ENCODE results near the gene TRAF6.
A peak's percentile ranks its signal among the peaks of the same experiment; 100 is the strongest.
"Not testable (repeated sequence)": the region's sequence is repeated elsewhere in the genome, so short reads cannot be mapped to it uniquely, and the experiment has no call there.

Gene TRAF6

DNA sequence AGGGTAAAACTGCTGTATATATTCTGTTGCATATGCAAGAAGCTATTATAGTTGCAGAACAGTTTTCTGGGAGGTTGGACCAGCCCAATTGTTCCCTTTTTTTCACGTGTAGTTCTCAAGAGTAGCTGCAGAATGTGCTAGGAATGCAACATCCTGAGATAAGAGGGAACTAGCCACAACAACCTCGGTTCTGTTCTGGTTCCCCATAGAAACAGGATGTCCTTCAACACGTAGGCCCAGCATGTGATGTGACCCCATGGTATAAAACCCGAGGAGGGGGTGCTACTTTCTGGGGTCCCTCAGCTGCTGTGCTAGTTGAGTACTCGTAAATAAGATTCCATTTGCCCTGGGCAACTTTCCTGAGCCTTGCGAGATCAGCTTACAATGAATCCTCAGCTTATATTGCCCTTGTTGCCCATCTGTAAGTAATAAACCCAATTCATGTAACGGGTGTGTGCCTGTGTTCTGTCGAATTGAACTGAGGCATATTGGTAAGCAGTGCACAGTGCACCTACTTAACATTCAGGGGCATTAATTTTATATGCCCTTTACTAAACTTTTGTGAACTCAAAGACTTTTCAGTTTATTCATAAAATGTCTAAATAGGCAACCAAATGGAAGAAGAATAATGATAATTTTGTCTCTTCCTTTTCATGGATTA, 23.0 kb upstream of the TRAF6 start:
- Histone ChIP-seq H3K9ac (no peak overlapping the region), H3K27me3 (no peaks in the 10 kb centered on the region), H3K9me3 (replicated peaks in 1 of 11) (peaks cover 0 to 6% (median under 1%) of the 10 kb centered on the region in 11 experiments; a peak in 4 of 22 replicates), H3K4me1 (peaks cover under 1 to 14% (median 7%) of the 10 kb centered on the region in 10 experiments; a peak in 17 of 20 replicates), H3K4me3 (no peak overlapping the region), H3K4me2 (peak overlapping the region in 3 of 11 experiments; percentile 16 to 58 (median 29); a peak in 4 of 22 replicates), H4K20me1 (no peaks in the 10 kb centered on the region), H3K27ac (peak overlapping the region in 2 of 11 experiments; percentile 20 to 51; a peak in 1 of 22 replicates), H3K36me3 (no peaks in the 10 kb centered on the region)
- no peak for TF ChIP-seq Cebpa-rat (IDR thresholded peaks at IDR 0.05)

DNA sequence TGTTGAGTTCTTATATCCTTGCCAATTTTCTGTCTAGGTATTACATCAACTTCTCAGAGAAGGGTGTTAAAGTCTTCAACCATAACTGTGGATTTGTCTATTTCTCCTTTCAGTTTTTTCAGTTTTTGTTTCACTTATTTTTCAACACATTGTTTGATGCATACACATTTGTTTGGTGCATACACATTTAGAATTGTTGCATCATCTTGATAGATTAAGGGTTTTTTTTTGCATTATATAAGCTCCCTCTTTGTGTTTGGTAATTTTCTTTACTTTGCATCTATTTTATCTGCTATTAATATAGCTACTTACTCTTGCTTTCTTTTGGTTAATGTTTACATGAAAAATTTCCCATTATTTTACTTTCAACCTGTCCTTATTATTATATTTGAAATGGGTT, 20.8 kb upstream of the TRAF6 start:
- H4K20me1 ChIP-seq, result no peaks in the 10 kb centered on the region
- H3K27ac ChIP-seq, result no peak overlapping the region
- no peak overlapping the region for H3K4me2 ChIP-seq
- H3K9me3 ChIP-seq (replicated peaks in 1 of 11), result peaks cover 11 to 22% (median 17%) of the 10 kb centered on the region in 11 experiments; a peak in 18 of 22 replicates
- no peak overlapping the region for H3K4me3 ChIP-seq
- no peak overlapping the region for H3K9ac ChIP-seq
- H3K4me1 ChIP-seq, result peaks cover 0 to 12% (median 0%) of the 10 kb centered on the region in 10 experiments; a peak in 8 of 20 replicates
- no peak for TF ChIP-seq Cebpa-rat (IDR thresholded peaks at IDR 0.05)
- H3K36me3 ChIP-seq, result no peaks in the 10 kb centered on the region
- H3K27me3 ChIP-seq, result no peaks in the 10 kb centered on the region

DNA sequence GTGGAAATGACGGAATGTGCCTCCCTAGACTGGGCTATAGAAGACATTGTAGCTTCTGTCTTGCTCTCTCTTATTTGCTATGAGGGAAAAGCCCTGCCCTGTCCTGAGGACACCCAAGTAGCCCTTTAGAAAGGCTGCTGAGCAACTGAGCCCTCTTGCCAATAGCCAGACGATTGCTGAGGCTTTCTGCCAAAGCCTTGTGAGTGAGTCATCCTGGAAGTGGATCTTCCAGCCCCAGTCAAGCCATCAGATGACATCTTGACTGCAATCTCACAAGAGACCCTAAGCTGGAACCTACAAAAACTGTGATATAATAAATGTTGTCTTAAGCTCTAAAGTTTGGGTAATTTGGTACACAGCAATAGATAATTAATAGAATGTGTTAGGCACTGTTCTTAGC, 3.9 kb upstream of the TRAF6 start:
- no peaks in the 10 kb centered on the region; a peak in 1 of 22 replicates for H3K36me3 ChIP-seq
- no peak overlapping the region for H3K4me2 ChIP-seq

DNA sequence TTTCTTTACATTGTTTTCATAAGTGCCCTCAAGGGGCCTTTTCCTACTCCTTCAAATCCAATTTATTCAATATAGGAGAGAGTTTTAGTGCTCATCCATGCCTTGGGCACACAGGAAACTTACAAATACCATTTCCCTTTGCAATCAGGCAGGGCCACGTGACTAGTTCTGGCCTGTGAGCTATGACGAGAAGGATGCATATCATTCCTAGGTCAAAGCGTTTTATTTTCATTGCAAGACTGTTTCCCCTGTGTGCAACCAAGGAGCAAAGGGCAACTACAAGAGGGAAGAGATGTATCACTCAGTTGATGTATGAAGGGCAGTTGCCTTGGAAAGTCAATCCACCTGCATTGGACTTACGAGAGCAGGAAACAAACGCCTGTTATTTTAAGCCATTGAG, 1.9 kb upstream of the TRAF6 start:
- peaks cover 10 to 22% (median 17%) of the 10 kb centered on the region in 11 experiments for H3K9me3 ChIP-seq (replicated peaks in 1 of 11)
- peaks cover 14 to 22% (median 20%) of the 10 kb centered on the region in 11 experiments; a peak in 17 of 22 replicates for H4K20me1 ChIP-seq
- H3K4me3 ChIP-seq, result no peak overlapping the region
- TF ChIP-seq Cebpa-rat (IDR thresholded peaks at IDR 0.05), result no peak
- peak overlapping the region in 6 of 11 experiments; percentile 2 to 30 (median 6); a peak in 3 of 22 replicates for H3K4me2 ChIP-seq
- H3K27me3 ChIP-seq, result no peaks in the 10 kb centered on the region
- H3K36me3 ChIP-seq, result no peaks in the 10 kb centered on the region; a peak in 1 of 22 replicates
- no peak overlapping the region for H3K27ac ChIP-seq
- peaks cover 12 to 26% (median 23%) of the 10 kb centered on the region in 10 experiments for H3K4me1 ChIP-seq
- H3K9ac ChIP-seq, result no peak overlapping the region

More for the DNA sequence above, 3.9 kb upstream of the TRAF6 start:
- no peaks in the 10 kb centered on the region for H3K27me3 ChIP-seq
- H4K20me1 ChIP-seq, result peaks cover under 1 to 9% (median 8%) of the 10 kb centered on the region in 11 experiments; a peak in 16 of 22 replicates
- no peak overlapping the region for H3K9ac ChIP-seq
- no peak for TF ChIP-seq Cebpa-rat (IDR thresholded peaks at IDR 0.05)
- H3K4me1 ChIP-seq, result peaks cover 0 to 14% (median 12%) of the 10 kb centered on the region in 10 experiments; a peak in 11 of 20 replicates
- H3K27ac ChIP-seq, result no peak overlapping the region
- H3K9me3 ChIP-seq (replicated peaks in 1 of 11), result peaks cover 12 to 22% (median 17%) of the 10 kb centered on the region in 11 experiments
- H3K4me3 ChIP-seq, result no peak overlapping the region

DNA sequence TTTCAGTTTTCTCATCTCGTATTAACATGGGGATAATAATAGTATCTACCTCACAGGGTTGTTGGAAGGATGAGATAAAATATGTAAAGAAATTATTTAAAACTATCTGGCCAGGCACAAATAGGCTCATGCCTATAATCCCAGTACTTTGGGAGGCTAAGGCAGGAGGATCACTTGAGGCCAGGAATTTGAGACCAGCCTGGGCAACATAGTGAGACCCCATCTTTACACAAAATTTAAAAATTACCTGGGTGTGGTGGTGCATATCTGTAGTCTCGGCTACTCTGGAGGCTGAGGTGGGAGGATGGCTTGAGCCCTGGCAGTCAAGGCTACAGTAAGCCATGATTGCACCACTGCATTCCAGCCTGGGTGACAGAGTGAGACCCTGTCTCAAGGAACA, 990 bp upstream of the TRAF6 start:
- H3K27me3 ChIP-seq, H3K27ac ChIP-seq, H3K36me3 ChIP-seq, H3K9ac ChIP-seq: not testable (repeated sequence)
- H3K4me1 ChIP-seq, result peaks cover 12 to 26% (median 23%) of the 10 kb centered on the region in 10 experiments
- peak overlapping the region in 2 of 10 experiments; percentile 95 to 100; a peak in 3 of 20 replicates for H3K4me3 ChIP-seq
- H4K20me1 ChIP-seq, result peaks cover 17 to 29% (median 27%) of the 10 kb centered on the region in 11 experiments; a peak in 17 of 22 replicates
- peak overlapping the region; percentile 74 to 91 (median 83); a peak in 19 of 22 replicates for H3K4me2 ChIP-seq
- peaks cover 10 to 22% (median 17%) of the 10 kb centered on the region in 11 experiments for H3K9me3 ChIP-seq (replicated peaks in 1 of 11)

DNA sequence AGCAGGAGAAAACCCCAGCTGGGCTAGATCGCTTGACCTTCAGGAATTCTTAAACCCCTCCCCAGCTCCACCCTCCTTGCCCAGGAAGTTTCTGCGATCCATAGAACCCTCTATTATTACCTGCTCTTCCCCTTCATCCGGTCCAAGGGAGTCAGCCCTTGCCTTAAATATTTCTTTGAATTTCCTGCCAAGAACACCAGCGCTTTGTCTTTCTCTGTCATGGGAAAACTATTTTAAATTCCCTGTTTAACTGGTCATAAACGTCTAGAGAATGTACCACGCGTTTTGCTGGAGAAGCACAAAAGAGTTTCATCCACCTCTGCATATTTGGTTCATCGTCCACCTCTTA, 496 bp upstream of the TRAF6 start:
- Histone ChIP-seq H3K4me3 (peak overlapping the region; percentile 89 to 100 (median 96)), H3K9me3 (replicated peaks in 1 of 11) (peaks cover 10 to 22% (median 17%) of the 10 kb centered on the region in 11 experiments), H3K27ac (peak overlapping the region; percentile 86 to 95 (median 93); a peak in 21 of 22 replicates), H3K9ac (peak overlapping the region; percentile 88 to 97 (median 93)), H4K20me1 (peaks cover 17 to 34% (median 32%) of the 10 kb centered on the region in 11 experiments; a peak in 17 of 22 replicates), H3K4me1 (peaks cover 12 to 28% (median 25%) of the 10 kb centered on the region in 10 experiments), H3K4me2 (peak overlapping the region; percentile 74 to 91 (median 83)), H3K27me3 (no peaks in the 10 kb centered on the region), H3K36me3 (peaks cover 0 to 7% (median 0%) of the 10 kb centered on the region in 11 experiments; a peak in 5 of 22 replicates)
- no peak for TF ChIP-seq Cebpa-rat (IDR thresholded peaks at IDR 0.05)

DNA sequence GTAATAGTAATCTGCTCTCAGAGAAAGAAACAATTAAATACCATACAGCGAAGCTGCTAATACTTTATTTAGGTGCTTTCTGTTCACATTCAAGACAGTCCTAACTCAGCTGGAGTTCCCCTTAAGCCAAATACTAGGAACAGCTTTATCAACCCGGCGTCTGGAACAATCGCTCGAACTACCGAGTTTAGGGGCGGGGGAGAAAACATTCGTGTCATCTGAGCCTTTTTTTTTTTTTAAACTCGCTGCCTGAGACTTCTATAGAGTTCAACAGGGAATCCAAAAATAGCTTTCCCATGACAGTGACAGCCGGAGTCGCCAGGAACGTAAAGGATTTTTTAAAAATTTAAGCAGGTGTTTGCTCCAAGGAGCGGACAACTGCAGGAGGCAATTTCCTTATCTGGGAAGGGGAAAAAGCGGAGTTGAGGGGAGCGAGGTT, 852 bp downstream of the TRAF6 start:
- peaks cover 17 to 47% (median 42%) of the 10 kb centered on the region in 11 experiments; a peak in 18 of 22 replicates for H4K20me1 ChIP-seq
- peaks cover 8 to 16% (median 14%) of the 10 kb centered on the region in 11 experiments for H3K9me3 ChIP-seq (replicated peaks in 1 of 11)
- H3K4me2 ChIP-seq, result peak overlapping the region; percentile 79 to 97 (median 89)
- H3K27me3 ChIP-seq, result no peaks in the 10 kb centered on the region
- H3K4me3 ChIP-seq, result peak overlapping the region; percentile 89 to 100 (median 96)
- H3K4me1 ChIP-seq, result peaks cover 12 to 32% (median 25%) of the 10 kb centered on the region in 10 experiments
- TF ChIP-seq Cebpa-rat (IDR thresholded peaks at IDR 0.05), result no peak
- peak overlapping the region; percentile 88 to 97 (median 93) for H3K9ac ChIP-seq
- peaks cover under 1 to 20% (median 10%) of the 10 kb centered on the region in 11 experiments; a peak in 16 of 22 replicates for H3K36me3 ChIP-seq
- H3K27ac ChIP-seq, result peak overlapping the region; percentile 86 to 95 (median 93)

DNA sequence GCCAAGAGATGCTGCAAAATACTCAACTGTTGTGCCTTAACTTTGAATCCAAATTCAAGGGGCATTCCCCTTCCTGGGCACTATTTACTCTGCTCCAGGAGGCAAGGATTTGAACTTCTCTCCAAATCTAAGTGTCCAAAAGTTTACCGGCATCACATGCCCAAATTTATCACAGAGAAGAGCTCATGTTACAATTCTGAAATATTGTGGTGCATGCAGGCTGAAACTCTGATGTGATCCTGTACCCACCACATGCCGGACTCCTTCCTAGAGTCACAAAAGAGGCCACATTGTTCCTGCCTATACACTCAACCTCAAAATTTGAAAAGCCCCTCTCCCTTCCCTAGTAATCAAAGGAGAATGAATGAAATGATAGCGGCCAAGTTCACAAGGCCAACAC, 1.3 kb downstream of the TRAF6 start:
- Histone ChIP-seq H3K27ac (peak overlapping the region; percentile 86 to 95 (median 93); a peak in 18 of 22 replicates), H3K9ac (peak overlapping the region; percentile 88 to 97 (median 93)), H3K36me3 (peaks cover 5 to 25% (median 14%) of the 10 kb centered on the region in 11 experiments; a peak in 16 of 22 replicates), H3K4me3 (peak overlapping the region; percentile 89 to 100 (median 96)), H3K9me3 (replicated peaks in 1 of 11) (peaks cover 3 to 11% (median 9%) of the 10 kb centered on the region in 11 experiments), H4K20me1 (peaks cover 17 to 52% (median 47%) of the 10 kb centered on the region in 11 experiments; a peak in 18 of 22 replicates), H3K4me2 (peak overlapping the region; percentile 79 to 97 (median 89)), H3K27me3 (no peaks in the 10 kb centered on the region), H3K4me1 (peaks cover 12 to 32% (median 25%) of the 10 kb centered on the region in 10 experiments)
- TF ChIP-seq Cebpa-rat (IDR thresholded peaks at IDR 0.05), result no peak

Measured in BLaER1 treated with 17β-estradiol and CSF1 and Interleukin-3, amounts not matched to agents 10 nM and 100 nM (cell line).